Panc1 (cell line): ENCODE measurements around the gene ITGB2.

Source experiments
- CTCF ChIP-seq: fragments of 450-650 bp; IDR thresholded peaks from 2 replicates; pipeline ENCODE4 v1.5.1; 2017; ENCODE audit warnings: mild to moderate bottlenecking
- POLR2AphosphoS5 ChIP-seq: IDR thresholded peaks from 2 replicates; pipeline ENCODE4 v1.6.1; 2012; ENCODE audit warnings: mild to moderate bottlenecking, low read depth, low read length, moderate library complexity
- SIN3A ChIP-seq: IDR thresholded peaks from 2 replicates; pipeline ENCODE4 v1.6.1; 2012; ENCODE audit warnings: low read depth, mild to moderate bottlenecking, low read length, moderate library complexity, borderline replicate concordance; ENCODE audit not compliant: insufficient read depth
- TCF7L2 ChIP-seq: IDR thresholded peaks from 2 replicates; pipeline ENCODE4 v1.6.1; 2011; ENCODE audit warnings: mild to moderate bottlenecking, low read depth, low read length, inconsistent platforms

- no peak for TF ChIP-seq CTCF
- no peak for TF ChIP-seq POLR2AphosphoS5
- no peak for TF ChIP-seq SIN3A
- no peak for TF ChIP-seq TCF7L2
These were observed 53.2 kb downstream of the ITGB2 start for GRCh38 chr21:44867464-44867863.
